Activated CD8-positive, alpha-beta memory T cell treated with anti-CD3 and anti-CD28 coated beads for 48 hours (primary cell): Measurements from ENCODE around the gene MERTK.
"Not testable (repeated sequence)": the region's sequence is repeated elsewhere in the genome, so short reads cannot be mapped to it uniquely, and the experiment has no call there.

Experiments used
- DNase-seq, 3 experiments: peaks; one replicate each; pipeline ENCODE4 v3.0.0-alpha.2; 2020; ENCODE audit warnings: low read depth in 2 of 3, low spot score in 2 of 3

MERTK gene

GRCh38 chr2:111909997-111910396, 11.6 kb downstream of the MERTK start:
- not testable (repeated sequence) for DNase-seq

DNA sequence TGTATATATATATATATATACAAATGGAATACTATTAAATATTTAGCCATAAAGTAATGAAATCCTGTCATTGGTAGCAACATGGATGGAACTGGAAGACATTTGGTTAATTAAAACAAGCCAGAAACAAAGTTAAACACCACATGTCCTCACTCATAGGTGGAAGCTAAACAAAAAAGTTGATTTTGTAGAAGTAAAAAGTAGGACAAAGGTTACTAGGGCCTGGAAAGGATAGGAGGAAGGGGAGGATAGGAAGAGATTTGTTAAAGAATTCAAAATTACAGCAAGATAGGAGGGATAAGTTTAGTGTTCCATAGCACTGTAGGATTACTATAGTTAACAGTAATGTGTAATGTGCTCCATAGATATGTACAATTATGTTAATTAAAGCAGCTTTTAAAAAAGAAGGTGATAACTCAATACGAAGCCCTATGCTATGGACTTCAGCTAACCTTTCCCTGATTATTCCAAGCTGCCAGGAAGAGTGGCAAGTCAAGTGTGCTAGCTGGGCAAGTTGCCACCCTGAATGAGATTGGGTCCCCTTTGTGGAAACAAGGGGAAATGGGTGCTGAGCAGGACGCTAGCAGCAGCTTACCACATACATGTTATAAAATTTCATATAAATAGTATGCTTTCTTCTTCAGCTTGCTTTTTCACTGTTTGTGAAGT, 12.3 kb downstream of the MERTK start:
- DNase-seq, result no peak

GRCh38 chr2:111911295-111911977, 13.0 kb downstream of the MERTK start:
- not testable (repeated sequence) for DNase-seq

- DNase-seq, result no peak
Measured at GRCh38 chr2:111912547-111912946, 14.1 kb downstream of the MERTK start.

GRCh38 chr2:111917106-111917505, 18.7 kb downstream of the MERTK start:
- DNase-seq, result no peak

DNA sequence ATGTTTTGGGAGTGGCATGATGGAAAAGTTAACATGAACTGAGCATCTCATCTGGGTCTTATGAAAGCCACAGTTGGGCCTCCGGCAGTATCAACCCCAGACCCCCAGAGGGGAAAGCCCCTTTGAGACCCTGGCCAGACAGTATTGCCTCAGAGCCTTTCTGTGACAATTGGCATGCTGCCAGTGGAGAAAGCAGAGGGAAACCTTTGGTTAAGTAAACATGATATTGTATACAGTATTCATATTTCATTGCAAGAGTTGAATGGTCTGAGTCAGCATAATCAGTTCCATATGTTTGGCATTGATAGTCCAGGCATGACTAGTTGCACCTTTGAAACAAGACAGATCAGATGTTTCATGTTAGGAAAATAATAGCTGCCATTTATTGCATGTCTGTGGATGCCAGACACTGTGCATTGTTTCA, 20.0 kb downstream of the MERTK start:
- no peak for DNase-seq

GRCh38 chr2:111919365-111919764, 21.0 kb downstream of the MERTK start:
- no peak for DNase-seq

- no peak for DNase-seq
Measured at GRCh38 chr2:111919794-111920608, 21.6 kb downstream of the MERTK start.

DNA sequence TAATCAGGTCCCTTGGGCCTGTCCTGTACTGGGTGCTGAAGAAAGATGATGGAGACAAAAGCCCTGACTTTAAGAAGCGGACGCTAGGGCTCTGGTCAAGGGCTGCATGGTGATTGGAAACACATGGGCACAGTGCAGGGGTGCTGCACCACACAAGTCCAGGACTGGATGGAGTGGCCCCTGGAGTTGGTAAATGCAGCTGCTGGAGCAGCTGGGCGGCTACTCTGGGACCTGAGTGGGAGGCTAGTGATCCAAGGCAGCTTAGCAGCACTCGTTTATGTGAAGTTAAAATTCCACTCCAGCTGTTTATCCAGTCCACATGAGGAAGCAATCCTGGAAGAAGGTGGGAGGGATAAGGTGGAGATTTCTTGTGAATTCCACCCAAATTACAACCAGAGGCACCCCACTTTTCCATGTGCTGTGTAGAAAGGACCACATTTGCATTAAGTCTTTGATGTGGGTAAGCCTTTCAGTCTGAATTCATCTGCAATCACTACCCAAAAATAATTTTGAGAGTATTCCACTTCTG, 24.9 kb downstream of the MERTK start:
- DNase-seq, result no peak

GRCh38 chr2:111924617-111925107, 26.3 kb downstream of the MERTK start:
- DNase-seq, result no peak

- DNase-seq, result no peak
Measured at GRCh38 chr2:111927723-111928122, 29.3 kb downstream of the MERTK start.

GRCh38 chr2:111930409-111930808, 32.0 kb downstream of the MERTK start:
- DNase-seq, result no peak

GRCh38 chr2:111930875-111931274, 32.5 kb downstream of the MERTK start:
- DNase-seq, result no peak

DNA sequence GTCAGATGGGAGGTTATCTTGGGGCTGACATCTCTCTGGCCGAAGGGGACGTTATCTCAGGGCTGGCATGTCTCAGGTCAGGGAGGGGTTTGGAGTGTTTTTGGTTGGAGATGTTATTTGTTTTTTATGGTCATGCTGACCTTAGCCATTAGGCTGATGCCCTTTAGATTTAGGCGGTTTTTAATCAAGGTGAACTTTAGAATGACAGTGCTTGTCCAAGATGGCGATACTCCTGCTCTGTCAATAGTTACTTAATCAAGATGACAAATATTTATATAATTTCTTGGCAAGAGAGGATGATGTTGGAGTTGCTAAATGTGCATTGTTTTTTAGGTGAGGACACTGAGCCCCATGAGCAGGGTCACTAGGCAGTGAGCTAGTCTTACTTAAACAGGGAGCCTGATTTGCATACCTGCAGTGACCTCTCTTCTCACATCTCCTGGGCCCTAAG, 34.5 kb downstream of the MERTK start:
- DNase-seq, result no peak

GRCh38 chr2:111933900-111934299, 35.5 kb downstream of the MERTK start:
- not testable (repeated sequence) for DNase-seq

- no peak for DNase-seq
Measured at GRCh38 chr2:111936881-111937280, 38.5 kb downstream of the MERTK start.

DNA sequence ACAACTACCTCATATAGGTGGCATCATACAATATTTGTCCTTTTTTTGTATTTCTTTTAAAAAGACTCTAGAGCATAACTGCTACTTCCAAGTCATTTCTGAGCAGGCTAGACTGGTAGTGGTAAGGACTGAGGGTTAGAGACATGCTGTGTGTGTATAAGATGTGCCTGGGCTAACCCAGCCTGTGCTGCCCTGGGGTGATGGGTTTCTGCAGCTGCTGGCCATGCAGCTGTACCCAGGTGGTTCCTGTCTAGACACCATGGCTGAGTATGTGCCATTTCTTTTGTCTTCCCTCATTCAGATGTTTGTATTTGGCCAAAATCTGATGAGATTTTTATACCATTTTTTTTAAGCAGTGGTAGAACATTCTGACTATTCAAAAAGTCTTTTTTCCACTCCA, 40.0 kb downstream of the MERTK start:
- DNase-seq, result no peak

- no peak for DNase-seq
Measured at GRCh38 chr2:111940333-111941196, 42.2 kb downstream of the MERTK start.

DNA sequence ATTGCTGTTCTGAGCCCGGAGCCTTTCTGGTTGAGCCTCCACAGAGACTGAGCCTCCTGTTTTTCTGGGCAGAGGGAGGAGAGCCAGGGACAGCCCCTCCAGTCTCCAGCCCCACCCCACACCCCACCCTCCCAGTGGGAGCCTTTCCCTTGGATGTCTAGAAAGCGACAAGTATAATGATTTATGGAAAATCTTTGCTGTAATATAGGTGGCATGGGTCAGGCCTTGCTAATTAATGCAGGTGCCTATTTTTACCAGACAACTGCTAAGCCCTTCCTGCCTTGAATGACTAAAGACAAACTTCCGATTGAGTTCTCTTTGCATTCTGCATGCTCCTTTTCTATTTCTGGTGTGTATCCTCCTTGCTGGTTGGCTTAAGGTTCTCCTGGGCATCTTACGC, 43.1 kb downstream of the MERTK start:
- no peak for DNase-seq

GRCh38 chr2:111944531-111945210, 46.3 kb downstream of the MERTK start:
- DNase-seq, result no peak
